ENCODE data around the gene MARVELD1.
"Not testable (repeated sequence)": the region's sequence is repeated elsewhere in the genome, so short reads cannot be mapped to it uniquely, and the experiment has no call there.

The MARVELD1 gene

GRCh38 chr10:97713339-97713825 lies at the start of gene MARVELD1:
TSS of gene MARVELD1 (plus strand) at chr10:97713730. CDS start at chr10:97713877, 147 bp downstream.
- DNase-seq = no peak

GRCh38 chr10:97664282-97664850 lies 49.2 kb upstream of the MARVELD1 start:
- no peak for DNase-seq

- no peak for DNase-seq
These were observed 46.5 kb upstream of the MARVELD1 start for GRCh38 chr10:97666992-97667391.

GRCh38 chr10:97667463-97667862 lies 46.1 kb upstream of the MARVELD1 start:
- no peak for DNase-seq

- DNase-seq = no peak
These were observed 44.0 kb upstream of the MARVELD1 start for GRCh38 chr10:97669571-97669970.

GRCh38 chr10:97673736-97674525 lies 39.6 kb upstream of the MARVELD1 start:
- DNase-seq = no peak

GRCh38 chr10:97675222-97675621 lies 38.3 kb upstream of the MARVELD1 start:
- no peak for DNase-seq

- DNase-seq = peak; percentile 1
These were observed 36.6 kb upstream of the MARVELD1 start for GRCh38 chr10:97676770-97677581.

- DNase-seq = no peak
These were observed 33.9 kb upstream of the MARVELD1 start for GRCh38 chr10:97679594-97679993.

- no peak for DNase-seq
These were observed 31.5 kb upstream of the MARVELD1 start for GRCh38 chr10:97682042-97682441.

- DNase-seq = no peak
These were observed 29.8 kb upstream of the MARVELD1 start for GRCh38 chr10:97683556-97684367.

- DNase-seq = not testable (repeated sequence)
These were observed 29.2 kb upstream of the MARVELD1 start for GRCh38 chr10:97684368-97684713.

GRCh38 chr10:97684866-97685394 lies 28.6 kb upstream of the MARVELD1 start:
- DNase-seq = no peak

GRCh38 chr10:97685395-97685958 lies 28.1 kb upstream of the MARVELD1 start:
- no peak for DNase-seq

- no peak for DNase-seq
These were observed 27.1 kb upstream of the MARVELD1 start for GRCh38 chr10:97686301-97686961.

GRCh38 chr10:97686962-97687784 lies 26.4 kb upstream of the MARVELD1 start, which contains the start of gene AVPI1:
TSS of gene AVPI1 (minus strand) at chr10:97687241. CDS start at chr10:97679905, 7,336 bp downstream.
- DNase-seq = peak; percentile 91

GRCh38 chr10:97687785-97688781 lies 25.4 kb upstream of the MARVELD1 start:
- no peak for DNase-seq

GRCh38 chr10:97689559-97690020 lies 23.9 kb upstream of the MARVELD1 start:
- DNase-seq = no peak

- no peak for DNase-seq
These were observed 23.4 kb upstream of the MARVELD1 start for GRCh38 chr10:97690133-97690532.
